ENCODE results near the gene IL17RB. TPM values are rescaled to one million over a fixed set of nuclear protein-coding genes. Genes with fewer than 3 reads are reported as not detected.
A peak's percentile ranks its signal among the peaks of the same experiment; 100 is the strongest.

The IL17RB gene
- total RNA-seq, 1 experiment from 2014 or later: 9.8 TPM

DNA sequence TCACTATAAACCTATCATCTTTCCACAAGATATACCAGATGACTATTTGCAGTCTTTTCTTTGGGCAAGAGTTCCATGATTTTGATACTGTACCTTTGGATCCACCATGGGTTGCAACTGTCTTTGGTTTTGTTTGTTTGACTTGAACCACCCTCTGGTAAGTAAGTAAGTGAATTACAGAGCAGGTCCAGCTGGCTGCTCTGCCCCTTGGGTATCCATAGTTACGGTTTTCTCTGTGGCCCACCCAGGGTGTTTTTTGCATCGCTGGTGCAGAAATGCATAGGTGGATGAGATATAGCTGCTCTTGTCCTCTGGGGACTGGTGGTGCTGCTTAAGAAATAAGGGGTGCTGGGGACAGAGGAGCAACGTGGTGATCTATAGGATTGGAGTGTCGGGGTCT is 33.9 kb upstream of the IL17RB start:
- Histone ChIP-seq H3K79me2 (ENCODE audit: insufficient read depth, low read length) (no peaks in the 10 kb centered on the region), H2BK5ac (ENCODE audit: insufficient read length, low read length) (no peak overlapping the region), H3K56ac (ENCODE audit: insufficient read length, low read depth, low read length) (no peak overlapping the region), H3T11ph (ENCODE audit: low read length) (no peak overlapping the region), H2BK15ac (ENCODE audit: low read depth, low read length) (no peak overlapping the region), H3K23ac (ENCODE audit: insufficient read length, low read depth, low read length) (no peak overlapping the region), H2AFZ (ENCODE audit: low read length) (no peak overlapping the region), H3K27me3 (ENCODE audit: insufficient read depth, low read length) (no peaks in the 10 kb centered on the region), H3K4me1 (ENCODE audit: insufficient read depth, low read length) (no peaks in the 10 kb centered on the region), H3K14ac (ENCODE audit: insufficient read depth, low read length) (no peak overlapping the region), H3K4me2 (ENCODE audit: insufficient read depth, insufficient read length, low read length) (no peak overlapping the region), H3K18ac (ENCODE audit: insufficient read length, low read depth, low read length) (no peak overlapping the region), H2AK5ac (ENCODE audit: insufficient read length, low read length) (no peak overlapping the region), H2BK12ac (ENCODE audit: insufficient read length, low read depth, low read length) (no peak overlapping the region), H2BK120ac (ENCODE audit: low read depth, low read length, poor library complexity, severe bottlenecking) (no peak overlapping the region), H4K91ac (ENCODE audit: insufficient read length, low read depth, low read length) (no peak overlapping the region), H4K8ac (replicated peaks; ENCODE audit: insufficient read length, low read depth, low read length) (no peak overlapping the region), H3K23me2 (ENCODE audit: insufficient read length, low read depth, low read length, poor library complexity, severe bottlenecking) (no peaks in the 10 kb centered on the region), H3K9me3 (ENCODE audit: control insufficient read depth, low read depth, low read length) (no peaks in the 10 kb centered on the region), H2BK20ac (ENCODE audit: low read depth, low read length, poor library complexity, severe bottlenecking) (no peak overlapping the region), H3K9ac (ENCODE audit: extremely low read depth, insufficient read length, low read length) (no peak overlapping the region), H3K4ac (ENCODE audit: low read depth, low read length) (no peak overlapping the region), H4K20me1 (ENCODE audit: control insufficient read depth, insufficient read depth, insufficient read length) (no peaks in the 10 kb centered on the region), H3K79me1 (ENCODE audit: insufficient read depth, low read depth, low read length, poor library complexity, severe bottlenecking) (no peaks in the 10 kb centered on the region), H4K5ac (ENCODE audit: insufficient read length, low read depth, low read length) (no peak overlapping the region), H3K27ac (ENCODE audit: insufficient read length, low read depth, low read length) (no peak overlapping the region)
- H3K9me3 Mint-ChIP-seq: no peaks in the 10 kb centered on the region
- H3K36me3 Mint-ChIP-seq (ENCODE audit: insufficient read depth in 1 of 3, low read depth in 3 of 3): peaks cover 0 to 8% (median 5%) of the 10 kb centered on the region in 3 experiments; a peak in 3 of 7 replicates
- TF ChIP-seq, protein P1, sequence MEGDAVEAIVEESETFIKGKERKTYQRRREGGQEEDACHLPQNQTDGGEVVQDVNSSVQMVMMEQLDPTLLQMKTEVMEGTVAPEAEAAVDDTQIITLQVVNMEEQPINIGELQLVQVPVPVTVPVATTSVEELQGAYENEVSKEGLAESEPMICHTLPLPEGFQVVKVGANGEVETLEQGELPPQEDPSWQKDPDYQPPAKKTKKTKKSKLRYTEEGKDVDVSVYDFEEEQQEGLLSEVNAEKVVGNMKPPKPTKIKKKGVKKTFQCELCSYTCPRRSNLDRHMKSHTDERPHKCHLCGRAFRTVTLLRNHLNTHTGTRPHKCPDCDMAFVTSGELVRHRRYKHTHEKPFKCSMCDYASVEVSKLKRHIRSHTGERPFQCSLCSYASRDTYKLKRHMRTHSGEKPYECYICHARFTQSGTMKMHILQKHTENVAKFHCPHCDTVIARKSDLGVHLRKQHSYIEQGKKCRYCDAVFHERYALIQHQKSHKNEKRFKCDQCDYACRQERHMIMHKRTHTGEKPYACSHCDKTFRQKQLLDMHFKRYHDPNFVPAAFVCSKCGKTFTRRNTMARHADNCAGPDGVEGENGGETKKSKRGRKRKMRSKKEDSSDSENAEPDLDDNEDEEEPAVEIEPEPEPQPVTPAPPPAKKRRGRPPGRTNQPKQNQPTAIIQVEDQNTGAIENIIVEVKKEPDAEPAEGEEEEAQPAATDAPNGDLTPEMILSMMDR (conservative IDR thresholded peaks at IDR 0.05): peak; percentile 41
- H3K4me1 Mint-ChIP-seq: no peaks in the 10 kb centered on the region; a peak in 1 of 4 replicates
- WGBS (ENCODE audit: extremely low coverage, insufficient read length, low lambda C conversion rate): no CpG with 5 or more reads among the region's 4 CpGs
- H3K27ac Mint-ChIP-seq: no peak overlapping the region
- H3K27me3 Mint-ChIP-seq (ENCODE audit: low read depth): no peaks in the 10 kb centered on the region; the same call in 1 of the 2 replicates
- H3K4me3 Mint-ChIP-seq: no peak overlapping the region
- DNase-seq: no peak

All from H9 (cell line).